Kidney epithelial cell (primary cell): ENCODE results near the gene DDX6. TPM values are rescaled to one million over a fixed set of nuclear protein-coding genes. Genes with fewer than 3 reads are reported as not detected.

Source experiments
- DNase-seq: peaks from one replicate; pipeline ENCODE4 v3.0.0-alpha.2; 2010; ENCODE audit warnings: low read depth
- H3K27me3 ChIP-seq: 2 replicates; pipeline ENCODE4 v1.6.0; 2011; ENCODE audit warnings: low read length; ENCODE audit not compliant: control insufficient read depth, insufficient read depth
- H3K36me3 ChIP-seq: 2 replicates; pipeline ENCODE4 v1.5.1; 2011; ENCODE audit warnings: low read length; ENCODE audit not compliant: control insufficient read depth, insufficient read depth
- H3K4me3 ChIP-seq: 2 replicates; pipeline ENCODE4 v1.5.1; 2011; ENCODE audit warnings: low read depth, mild to moderate bottlenecking, control low read depth, low read length
- CTCF ChIP-seq: IDR thresholded peaks from 2 replicates; pipeline ENCODE4 v1.5.1; 2011; ENCODE audit warnings: mild to moderate bottlenecking, moderate library complexity, low read length, control low read depth, inconsistent platforms; ENCODE audit not compliant: insufficient read depth, poor library complexity, severe bottlenecking
- total RNA-seq: library from RNA; depleted of rRNA; stranded (reverse); fragments of >200 nt; gene quantifications from 2 replicates; pipeline ENCODE4 v1.2.3, GENCODE V29; 2015

DDX6 gene
- total RNA-seq, 1 donor from 2014 or later: 104 TPM

GRCh38 chr11:118807800-118808778 is 17.1 kb upstream of the DDX6 start:
- DNase-seq: no peak
- Histone ChIP-seq H3K27me3 (no peaks in the 10 kb centered on the region), H3K36me3 (no peaks in the 10 kb centered on the region), H3K4me3 (no peak overlapping the region)
- TF ChIP-seq CTCF: no peak

GRCh38 chr11:118806400-118806799 is 15.4 kb upstream of the DDX6 start:
- no peaks in the 10 kb centered on the region for H3K36me3 ChIP-seq
- no peak for DNase-seq
- no peaks in the 10 kb centered on the region for H3K27me3 ChIP-seq
- H3K4me3 ChIP-seq: no peak overlapping the region
- no peak for TF ChIP-seq CTCF

GRCh38 chr11:118804094-118804493 is 13.1 kb upstream of the DDX6 start:
- no peaks in the 10 kb centered on the region for H3K36me3 ChIP-seq
- no peak for TF ChIP-seq CTCF
- no peak overlapping the region for H3K4me3 ChIP-seq
- DNase-seq: no peak
- H3K27me3 ChIP-seq: no peaks in the 10 kb centered on the region

- TF ChIP-seq CTCF: no peak
Observed at GRCh38 chr11:118799372-118799771, 8.4 kb upstream of the DDX6 start.

GRCh38 chr11:118797510-118797909 is 6.5 kb upstream of the DDX6 start:
- no peak for TF ChIP-seq CTCF
- Histone ChIP-seq H3K36me3 (no peaks in the 10 kb centered on the region), H3K4me3 (no peak overlapping the region), H3K27me3 (no peaks in the 10 kb centered on the region)
- DNase-seq: no peak

More at GRCh38 chr11:118799372-118799771, 8.4 kb upstream of the DDX6 start:
- H3K4me3 ChIP-seq: no peak overlapping the region
- no peak for DNase-seq
- no peaks in the 10 kb centered on the region for H3K36me3 ChIP-seq
- H3K27me3 ChIP-seq: no peaks in the 10 kb centered on the region

GRCh38 chr11:118792570-118793124 is 1.7 kb upstream of the DDX6 start:
- Histone ChIP-seq H3K36me3 (no peaks in the 10 kb centered on the region), H3K27me3 (no peaks in the 10 kb centered on the region), H3K4me3 (peak overlapping the region; percentile 80)
- peak; percentile 89 for DNase-seq
- TF ChIP-seq CTCF: no peak
